GM12878 (cell line): ENCODE data around the gene ZNF267. TPM values are rescaled to one million over a fixed set of nuclear protein-coding genes. Genes with fewer than 3 reads are reported as not detected.

Experiments used
- ATAC-seq: fragments of 200-7000 bp; cut with Tn5 transposase; 3 replicates; pipeline ENCODE4 v1.9.1; 2020; ENCODE audit warnings: mild to moderate bottlenecking, moderate library complexity
- BruUV-seq: library from RNA; stranded (reverse); fragments of 400-500 nt; replicated peaks from 2 replicates; lab custom pipeline; 2021; lab: Mats Ljungman, UMichigan
- CTCF ChIA-PET: fragments of 300-600 bp; sonication (Branson Sonifier 250); formaldehyde crosslinking; extraction: SDS; loops from one replicate; lab custom pipeline; 2021; ENCODE audit warnings: inconsistent platforms; lab: Yijun Ruan, JAX
- POLR2A ChIA-PET: fragments of 350-600 bp; formaldehyde crosslinking; extraction: SDS; loops from one replicate; lab custom pipeline; 2021; ENCODE audit warnings: inconsistent platforms; lab: Charles Lee
- RAD21 ChIA-PET: fragments of 300-600 bp; sonication (Branson Sonifier 250); formaldehyde crosslinking; loops from one replicate; lab custom pipeline; 2023; ENCODE audit warnings: antibody characterized with exemption; ENCODE audit not compliant: unreplicated experiment; lab: Charles Lee
- SMC1A ChIA-PET: fragments of 300-600 bp; sonication (Branson Sonifier 250); formaldehyde crosslinking; loops from one replicate; lab custom pipeline; 2023; ENCODE audit not compliant: unreplicated experiment, uncharacterized antibody; lab: Charles Lee
- DNase-seq: peaks from one replicate; pipeline ENCODE4 v3.0.0-alpha.2; 2011; ENCODE audit warnings: low read depth, low spot score
- FAIRE-seq: peaks from 3 replicates; lab custom pipeline; 2011; peaks lifted over from hg19 to GRCh38; lab: Jason Lieb, UNC
- H2AFZ ChIP-seq: 2 replicates; pipeline ENCODE4 v1.6.0; 2011; ENCODE audit warnings: low read depth, low read length, control low read depth; ENCODE audit not compliant: control insufficient read depth
- H3K27ac ChIP-seq: 2 replicates; pipeline ENCODE4 v1.5.1; 2011; ENCODE audit warnings: control low read depth; ENCODE audit not compliant: control insufficient read depth, insufficient read depth
- H3K27me3 ChIP-seq, 2 experiments: replicated peaks in 1 of 2; 2 replicates each; pipeline versions ENCODE4 v1.6.0 to v1.6.1; 2011; ENCODE audit warnings: low read length in 1 of 2; ENCODE audit not compliant: control insufficient read depth in 2 of 2, insufficient read depth in 2 of 2
- H3K36me3 ChIP-seq, 2 experiments: 2 replicates each; pipeline ENCODE4 v1.5.1; 2011; ENCODE audit warnings: low read length in 1 of 2; ENCODE audit not compliant: control insufficient read depth in 2 of 2, insufficient read depth in 2 of 2
- H3K4me1 ChIP-seq: 2 replicates; pipeline ENCODE4 v1.6.1; 2011; ENCODE audit warnings: mild to moderate bottlenecking, low read length, moderate library complexity, mixed read lengths; ENCODE audit not compliant: control insufficient read depth, insufficient read depth
- H3K4me2 ChIP-seq: 2 replicates; pipeline ENCODE4 v1.6.0; 2011; ENCODE audit warnings: control low read depth; ENCODE audit not compliant: control insufficient read depth, insufficient read depth
- H3K4me3 ChIP-seq: fragments of 200-600 bp; sonication (generic); 2 replicates; pipeline ENCODE4 v1.5.1; 2016
- H3K79me2 ChIP-seq: 2 replicates; pipeline ENCODE4 v1.6.0; 2011; ENCODE audit warnings: low read length; ENCODE audit not compliant: control insufficient read depth, insufficient read depth
- H3K9ac ChIP-seq: 2 replicates; pipeline ENCODE4 v1.8.0; 2011; ENCODE audit warnings: low read length, control low read depth, mixed read lengths; ENCODE audit not compliant: control insufficient read depth, insufficient read depth
- H3K9me3 ChIP-seq: replicated peaks from 3 replicates; pipeline ENCODE4 v1.5.1; 2011; ENCODE audit warnings: mild to moderate bottlenecking, low read length; ENCODE audit not compliant: control insufficient read depth, insufficient read depth
- H4K20me1 ChIP-seq: 2 replicates; pipeline ENCODE4 v1.6.0; 2011; ENCODE audit not compliant: control insufficient read depth, insufficient read depth
- WGBS: methylation state at CpG from one replicate; pipeline ENCODE4 v1.1.6; 2016; ENCODE audit warnings: low lambda C conversion rate; ENCODE audit not compliant: insufficient replicate concordance, insufficient coverage; ENCODE audit errors: missing lambda C conversion rate; 5-methylcytosine and 5-hydroxymethylcytosine counted together
- in situ Hi-C: fragments of 300-500 bp; cut with MboI; formaldehyde crosslinking; loops from 9 replicates; pipeline ENCODE4 v1.14.3; 2018; ENCODE audit warnings: mixed read lengths
- intact Hi-C: fragments of 100-400 bp; cut with micrococcal nuclease; formaldehyde crosslinking; loops from one replicate; pipeline ENCODE4 v1.14.2; 2022; ENCODE audit not compliant: unreplicated experiment
- polyA plus RNA-seq, 11 experiments: library from polyadenylated mRNA; depleted of rRNA in 4 of 11; unstranded in 6 of 11; stranded (reverse) in 5 of 11; fragments of >200 nt; fragmentation: Nextera tagmentation in 4 of 11; fragmentation: Illumina TruSeq in 1 of 11; extraction: Ambion mirVana in 4 of 11; extraction: Trizol in 1 of 11; gene quantifications; 1 replicate in 1 of 11; 2 replicates in 10 of 11; pipeline versions ENCODE4 v1.2.1 to v1.2.3, GENCODE V29; 2011 to 2016; ENCODE audit warnings: inconsistent platforms in 2 of 11, missing spikeins in 2 of 11, low read depth in 1 of 11
- total RNA-seq, 4 experiments: library from RNA; depleted of rRNA in 3 of 4; stranded (reverse); fragments of >200 nt in 3 of 4; fragmentation: Illumina TruSeq in 1 of 4; extraction: Trizol in 1 of 4; gene quantifications; 2 replicates each; pipeline versions ENCODE4 v1.2.1 to v1.2.3, GENCODE V29; 2013 to 2021
- TF ChIP-seq, protein P1 (sequence below): fragments of 450-650 bp; IDR thresholded peaks from 2 replicates; pipeline ENCODE4 v1.6.1; 2014; ENCODE audit warnings: mild to moderate bottlenecking
- TF ChIP-seq, protein P2 (sequence below): fragments of 450-650 bp; formaldehyde crosslinking; IDR thresholded peaks from 2 replicates; pipeline ENCODE4 v1.5.0; 2022; ENCODE audit warnings: mild to moderate bottlenecking, missing genetic modification characterization

ZNF267 gene
- total and polyA plus RNA-seq, 10 of the 15 experiments (the other 5 are each of a cell fraction or from before 2014, with no cell fraction given) = 16.3 to 54.6 (median 29.6) TPM

DNA sequence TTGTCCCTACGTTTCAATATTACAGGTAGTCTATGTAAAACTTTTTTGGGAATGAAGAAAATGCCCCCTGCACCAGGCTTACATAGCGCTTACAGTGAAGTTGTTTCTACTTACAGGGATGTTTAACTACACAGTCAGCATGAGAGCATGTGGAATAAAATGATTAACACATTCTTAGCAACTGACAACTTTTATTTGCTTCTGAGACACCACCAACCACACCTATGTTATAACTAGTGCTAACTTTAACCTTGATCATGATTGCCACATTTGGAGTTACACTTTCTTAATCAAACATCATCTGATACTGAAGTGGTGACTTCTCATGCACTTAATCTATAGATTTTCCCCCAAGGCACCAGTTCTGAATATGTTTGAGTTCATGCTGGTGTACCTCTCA lies 20.3 kb upstream of the ZNF267 start:
- Histone ChIP-seq H3K36me3 (no peaks in the 10 kb centered on the region), H3K9me3 (no peaks in the 10 kb centered on the region; the same call in 2 of the 3 replicates), H3K4me1 (no peaks in the 10 kb centered on the region), H4K20me1 (no peaks in the 10 kb centered on the region), H3K79me2 (no peaks in the 10 kb centered on the region), H3K27me3 (no peaks in the 10 kb centered on the region), H3K4me3 (no peak overlapping the region), H3K9ac (no peak overlapping the region), H2AFZ (no peak overlapping the region), H3K27ac (no peak overlapping the region), H3K4me2 (no peak overlapping the region)
- ChIA-PET RAD21 (no interaction called here), SMC1A (interaction anchor here (1.1 kb wide), 1 partner anchor 15 kb away, joined by 3 read pairs; no protein-coding TSS in a partner anchor), CTCF (no interaction called here), POLR2A (no interaction called here)
- WGBS = 50% methylated on average over 2 of the region's 2 CpGs
- no TSS peak for BruUV-seq
- ATAC-seq (no peak), FAIRE-seq (no peak), DNase-seq (no peak)
- TF ChIP-seq, protein P1, sequence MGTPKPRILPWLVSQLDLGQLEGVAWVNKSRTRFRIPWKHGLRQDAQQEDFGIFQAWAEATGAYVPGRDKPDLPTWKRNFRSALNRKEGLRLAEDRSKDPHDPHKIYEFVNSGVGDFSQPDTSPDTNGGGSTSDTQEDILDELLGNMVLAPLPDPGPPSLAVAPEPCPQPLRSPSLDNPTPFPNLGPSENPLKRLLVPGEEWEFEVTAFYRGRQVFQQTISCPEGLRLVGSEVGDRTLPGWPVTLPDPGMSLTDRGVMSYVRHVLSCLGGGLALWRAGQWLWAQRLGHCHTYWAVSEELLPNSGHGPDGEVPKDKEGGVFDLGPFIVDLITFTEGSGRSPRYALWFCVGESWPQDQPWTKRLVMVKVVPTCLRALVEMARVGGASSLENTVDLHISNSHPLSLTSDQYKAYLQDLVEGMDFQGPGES = no peak
- TF ChIP-seq, protein P2, sequence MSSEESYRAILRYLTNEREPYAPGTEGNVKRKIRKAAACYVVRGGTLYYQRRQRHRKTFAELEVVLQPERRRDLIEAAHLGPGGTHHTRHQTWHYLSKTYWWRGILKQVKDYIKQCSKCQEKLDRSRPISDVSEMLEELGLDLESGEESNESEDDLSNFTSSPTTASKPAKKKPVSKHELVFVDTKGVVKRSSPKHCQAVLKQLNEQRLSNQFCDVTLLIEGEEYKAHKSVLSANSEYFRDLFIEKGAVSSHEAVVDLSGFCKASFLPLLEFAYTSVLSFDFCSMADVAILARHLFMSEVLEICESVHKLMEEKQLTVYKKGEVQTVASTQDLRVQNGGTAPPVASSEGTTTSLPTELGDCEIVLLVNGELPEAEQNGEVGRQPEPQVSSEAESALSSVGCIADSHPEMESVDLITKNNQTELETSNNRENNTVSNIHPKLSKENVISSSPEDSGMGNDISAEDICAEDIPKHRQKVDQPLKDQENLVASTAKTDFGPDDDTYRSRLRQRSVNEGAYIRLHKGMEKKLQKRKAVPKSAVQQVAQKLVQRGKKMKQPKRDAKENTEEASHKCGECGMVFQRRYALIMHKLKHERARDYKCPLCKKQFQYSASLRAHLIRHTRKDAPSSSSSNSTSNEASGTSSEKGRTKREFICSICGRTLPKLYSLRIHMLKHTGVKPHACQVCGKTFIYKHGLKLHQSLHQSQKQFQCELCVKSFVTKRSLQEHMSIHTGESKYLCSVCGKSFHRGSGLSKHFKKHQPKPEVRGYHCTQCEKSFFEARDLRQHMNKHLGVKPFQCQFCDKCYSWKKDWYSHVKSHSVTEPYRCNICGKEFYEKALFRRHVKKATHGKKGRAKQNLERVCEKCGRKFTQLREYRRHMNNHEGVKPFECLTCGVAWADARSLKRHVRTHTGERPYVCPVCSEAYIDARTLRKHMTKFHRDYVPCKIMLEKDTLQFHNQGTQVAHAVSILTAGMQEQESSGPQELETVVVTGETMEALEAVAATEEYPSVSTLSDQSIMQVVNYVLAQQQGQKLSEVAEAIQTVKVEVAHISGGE (CRISPR knock-in tag) = no peak
- in situ Hi-C loops = no loop called here
- intact Hi-C loops = no loop called here
